Measurements from ENCODE around the gene GPR50. TPM values are rescaled to one million over a fixed set of nuclear protein-coding genes. Genes with fewer than 3 reads are reported as not detected.

The GPR50 gene
- total RNA-seq, 1 donor, result not detected

DNA sequence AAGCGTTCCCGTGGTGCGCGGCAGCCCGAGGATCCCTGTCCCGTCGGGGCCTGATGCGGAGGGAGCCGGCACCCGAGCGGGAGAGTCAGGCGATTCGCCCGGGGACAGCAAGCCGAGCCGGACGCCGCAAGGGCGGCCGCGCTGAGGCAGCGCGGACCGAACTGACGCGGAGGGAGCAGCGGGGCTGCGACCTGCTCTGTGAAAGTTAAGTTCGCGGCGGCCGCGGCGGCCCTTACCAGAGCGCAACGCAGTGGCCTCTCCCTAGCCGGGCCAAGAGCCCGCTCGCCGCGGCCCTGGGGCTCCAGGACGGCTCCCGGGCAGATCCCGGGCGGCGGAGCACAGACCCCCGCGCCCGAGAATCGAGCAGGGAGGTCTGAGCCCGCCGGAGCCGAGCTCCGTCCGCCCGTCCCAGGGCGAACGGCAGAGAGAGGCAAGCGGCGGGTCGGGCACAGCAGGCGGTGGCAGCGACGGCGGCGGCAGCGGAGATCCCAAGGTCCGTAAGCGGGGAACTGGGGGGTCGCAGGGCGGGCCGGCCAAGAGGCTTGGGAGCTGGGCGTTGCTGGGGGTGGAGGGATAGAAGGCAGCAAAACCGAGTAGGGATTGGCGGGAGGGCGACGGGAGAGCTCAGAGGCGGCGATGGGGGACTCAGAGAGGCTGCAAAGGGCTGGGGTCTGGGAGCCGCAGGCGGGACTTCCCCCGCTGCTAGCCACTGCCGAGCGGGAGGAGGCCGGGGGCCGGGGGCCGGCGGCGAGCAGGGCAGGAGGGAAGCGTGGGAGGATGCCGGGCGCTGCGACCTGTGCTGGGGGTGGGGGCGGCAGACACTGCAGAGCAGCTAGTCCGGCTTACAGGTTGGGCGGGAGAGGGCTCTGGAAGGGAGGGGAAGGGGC is 1.0 kb downstream of the GPR50 start:
- peaks cover 30% of the 10 kb centered on the region for H3K27me3 ChIP-seq (ENCODE audit: insufficient read depth, low read length)
- H3K4me3 ChIP-seq (ENCODE audit: insufficient read depth, low read length), result no peak overlapping the region
- no peak overlapping the region for H2AFZ ChIP-seq (ENCODE audit: low read length)
- H3K27ac ChIP-seq (ENCODE audit: low read depth, low read length), result no peak overlapping the region
- no peaks in the 10 kb centered on the region for H3K79me2 ChIP-seq (ENCODE audit: insufficient read depth, low read length)
- no peak overlapping the region for H3K4me2 ChIP-seq (ENCODE audit: insufficient read depth, low read length)
- no peaks in the 10 kb centered on the region for H3K36me3 ChIP-seq (ENCODE audit: insufficient read depth, low read length)
- no peaks in the 10 kb centered on the region for H4K20me1 ChIP-seq (ENCODE audit: insufficient read depth, low read length)
- H3K4me1 ChIP-seq (ENCODE audit: insufficient read depth, low read length), result no peaks in the 10 kb centered on the region
- no peak for DNase-seq (ENCODE audit: insufficient read length, low spot score, missing footprints)
- TF ChIP-seq, protein P1, sequence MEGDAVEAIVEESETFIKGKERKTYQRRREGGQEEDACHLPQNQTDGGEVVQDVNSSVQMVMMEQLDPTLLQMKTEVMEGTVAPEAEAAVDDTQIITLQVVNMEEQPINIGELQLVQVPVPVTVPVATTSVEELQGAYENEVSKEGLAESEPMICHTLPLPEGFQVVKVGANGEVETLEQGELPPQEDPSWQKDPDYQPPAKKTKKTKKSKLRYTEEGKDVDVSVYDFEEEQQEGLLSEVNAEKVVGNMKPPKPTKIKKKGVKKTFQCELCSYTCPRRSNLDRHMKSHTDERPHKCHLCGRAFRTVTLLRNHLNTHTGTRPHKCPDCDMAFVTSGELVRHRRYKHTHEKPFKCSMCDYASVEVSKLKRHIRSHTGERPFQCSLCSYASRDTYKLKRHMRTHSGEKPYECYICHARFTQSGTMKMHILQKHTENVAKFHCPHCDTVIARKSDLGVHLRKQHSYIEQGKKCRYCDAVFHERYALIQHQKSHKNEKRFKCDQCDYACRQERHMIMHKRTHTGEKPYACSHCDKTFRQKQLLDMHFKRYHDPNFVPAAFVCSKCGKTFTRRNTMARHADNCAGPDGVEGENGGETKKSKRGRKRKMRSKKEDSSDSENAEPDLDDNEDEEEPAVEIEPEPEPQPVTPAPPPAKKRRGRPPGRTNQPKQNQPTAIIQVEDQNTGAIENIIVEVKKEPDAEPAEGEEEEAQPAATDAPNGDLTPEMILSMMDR (IDR thresholded peaks at IDR 0.05; ENCODE audit: extremely low read depth, low read depth, low read length), result no peak
- peaks cover 2% of the 10 kb centered on the region for H3K9me3 ChIP-seq (ENCODE audit: low read depth, low read length)

DNA sequence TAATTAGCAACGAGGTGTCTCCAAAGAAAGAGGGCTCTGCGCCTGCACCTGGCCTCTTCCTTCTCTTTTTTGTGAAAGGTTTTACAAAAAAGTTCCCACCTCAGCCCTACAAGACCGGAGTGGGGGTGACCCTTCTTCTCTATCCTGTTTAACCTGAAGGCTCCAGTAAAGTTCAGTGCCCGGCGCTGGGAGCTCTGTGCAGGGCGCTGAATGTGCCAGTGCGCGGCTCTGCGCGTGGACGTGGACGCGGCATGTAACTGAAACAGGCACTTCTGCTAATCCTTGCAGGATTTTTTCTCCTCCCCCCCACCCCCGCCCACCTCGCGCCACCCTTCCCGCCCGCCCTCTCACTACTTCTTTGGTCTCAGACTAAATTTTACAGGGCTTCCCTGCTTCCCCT is 2.4 kb downstream of the GPR50 start:
- Histone ChIP-seq H3K4me2 (ENCODE audit: insufficient read depth, low read length) (no peak overlapping the region), H4K20me1 (ENCODE audit: insufficient read depth, low read length) (no peaks in the 10 kb centered on the region), H3K27ac (ENCODE audit: low read depth, low read length) (no peak overlapping the region), H3K9me3 (ENCODE audit: low read depth, low read length) (peaks cover 2% of the 10 kb centered on the region), H3K36me3 (ENCODE audit: insufficient read depth, low read length) (no peaks in the 10 kb centered on the region), H2AFZ (ENCODE audit: low read length) (no peak overlapping the region), H3K4me3 (ENCODE audit: insufficient read depth, low read length) (no peak overlapping the region), H3K79me2 (ENCODE audit: insufficient read depth, low read length) (no peaks in the 10 kb centered on the region), H3K27me3 (ENCODE audit: insufficient read depth, low read length) (peaks cover 30% of the 10 kb centered on the region), H3K4me1 (ENCODE audit: insufficient read depth, low read length) (no peaks in the 10 kb centered on the region)
- DNase-seq (ENCODE audit: insufficient read length, low spot score, missing footprints), result no peak
- TF ChIP-seq, protein P1 (IDR thresholded peaks at IDR 0.05; ENCODE audit: extremely low read depth, low read depth, low read length), result no peak

DNA sequence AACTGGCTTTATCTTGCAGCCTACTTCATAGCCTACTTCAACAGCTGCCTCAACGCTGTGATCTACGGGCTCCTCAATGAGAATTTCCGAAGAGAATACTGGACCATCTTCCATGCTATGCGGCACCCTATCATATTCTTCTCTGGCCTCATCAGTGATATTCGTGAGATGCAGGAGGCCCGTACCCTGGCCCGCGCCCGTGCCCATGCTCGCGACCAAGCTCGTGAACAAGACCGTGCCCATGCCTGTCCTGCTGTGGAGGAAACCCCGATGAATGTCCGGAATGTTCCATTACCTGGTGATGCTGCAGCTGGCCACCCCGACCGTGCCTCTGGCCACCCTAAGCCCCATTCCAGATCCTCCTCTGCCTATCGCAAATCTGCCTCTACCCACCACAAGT is 4.0 kb downstream of the GPR50 start:
- Histone ChIP-seq H3K27ac (ENCODE audit: low read depth, low read length) (no peak overlapping the region), H2AFZ (ENCODE audit: low read length) (no peak overlapping the region), H3K4me1 (ENCODE audit: insufficient read depth, low read length) (no peaks in the 10 kb centered on the region), H3K9me3 (ENCODE audit: low read depth, low read length) (peaks cover 2% of the 10 kb centered on the region), H3K4me3 (ENCODE audit: insufficient read depth, low read length) (no peak overlapping the region), H3K4me2 (ENCODE audit: insufficient read depth, low read length) (no peak overlapping the region), H3K27me3 (ENCODE audit: insufficient read depth, low read length) (peaks cover 23% of the 10 kb centered on the region), H3K36me3 (ENCODE audit: insufficient read depth, low read length) (no peaks in the 10 kb centered on the region), H4K20me1 (ENCODE audit: insufficient read depth, low read length) (no peaks in the 10 kb centered on the region), H3K79me2 (ENCODE audit: insufficient read depth, low read length) (no peaks in the 10 kb centered on the region)
- peak; percentile 32 for DNase-seq (ENCODE audit: insufficient read length, low spot score, missing footprints)
- TF ChIP-seq, protein P1 (IDR thresholded peaks at IDR 0.05; ENCODE audit: extremely low read depth, low read depth, low read length), result no peak

DNA sequence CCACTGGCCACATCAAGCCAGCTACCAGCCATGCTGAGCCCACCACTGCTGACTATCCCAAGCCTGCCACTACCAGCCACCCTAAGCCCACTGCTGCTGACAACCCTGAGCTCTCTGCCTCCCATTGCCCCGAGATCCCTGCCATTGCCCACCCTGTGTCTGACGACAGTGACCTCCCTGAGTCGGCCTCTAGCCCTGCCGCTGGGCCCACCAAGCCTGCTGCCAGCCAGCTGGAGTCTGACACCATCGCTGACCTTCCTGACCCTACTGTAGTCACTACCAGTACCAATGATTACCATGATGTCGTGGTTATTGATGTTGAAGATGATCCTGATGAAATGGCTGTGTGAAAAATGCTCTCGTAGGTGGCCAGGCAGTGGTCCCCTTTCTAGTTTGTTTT is 4.7 kb downstream of the GPR50 start:
- TF ChIP-seq, protein P1 (IDR thresholded peaks at IDR 0.05; ENCODE audit: extremely low read depth, low read depth, low read length), result no peak
- H3K27me3 ChIP-seq (ENCODE audit: insufficient read depth, low read length), result peaks cover 17% of the 10 kb centered on the region
- no peak overlapping the region for H3K27ac ChIP-seq (ENCODE audit: low read depth, low read length)
- H3K4me1 ChIP-seq (ENCODE audit: insufficient read depth, low read length), result no peaks in the 10 kb centered on the region
- H3K36me3 ChIP-seq (ENCODE audit: insufficient read depth, low read length), result no peaks in the 10 kb centered on the region
- no peak overlapping the region for H3K4me3 ChIP-seq (ENCODE audit: insufficient read depth, low read length)
- H3K9me3 ChIP-seq (ENCODE audit: low read depth, low read length), result peaks cover 2% of the 10 kb centered on the region
- no peaks in the 10 kb centered on the region for H3K79me2 ChIP-seq (ENCODE audit: insufficient read depth, low read length)
- no peak overlapping the region for H2AFZ ChIP-seq (ENCODE audit: low read length)
- H3K4me2 ChIP-seq (ENCODE audit: insufficient read depth, low read length), result no peak overlapping the region
- DNase-seq (ENCODE audit: insufficient read length, low spot score, missing footprints), result no peak
- H4K20me1 ChIP-seq (ENCODE audit: insufficient read depth, low read length), result no peaks in the 10 kb centered on the region

All from osteoblast (primary cell).